ENCODE measurements around the gene TFDP2.

GRCh38 chr3:142028243-142028777 lies 121.0 kb downstream of the TFDP2 start:
- TF ChIP-seq POLR2A (IDR thresholded peaks at IDR 0.05; ENCODE audit: low read depth, low read length) (no peak), POLR2AphosphoS5 (IDR thresholded peaks at IDR 0.05; ENCODE audit: low read depth, low read length) (no peak), TAF1 (IDR thresholded peaks at IDR 0.05; ENCODE audit: borderline replicate concordance, low read depth, low read length) (no peak)
